T47D (cell line): ENCODE measurements around the gene MRPS9.

ENCODE experiments used
- DNase-seq, 2 experiments: peaks; one replicate each; pipeline versions ENCODE4 v3.0.0 to v3.0.0-alpha.2; 2011 to 2012; ENCODE audit warnings: low read depth in 1 of 2, low spot score in 1 of 2
- JUND ChIP-seq: IDR thresholded peaks from 2 replicates; pipeline ENCODE4 v1.6.1; 2012; ENCODE audit warnings: low read depth
- in situ Hi-C: cut with HindIII; loops from 2 replicates; pipeline ENCODE4 v1.10.0; 2016; ENCODE audit warnings: low sequenced_read_pairs, low pct_unique_long_range_greater_than_20kb

Gene MRPS9

GRCh38 chr2:105135436-105135835 lies 97.6 kb downstream of the MRPS9 start:
- in situ Hi-C loops, result no loop called here
- no peak for TF ChIP-seq JUND
- DNase-seq, result no peak

- in situ Hi-C loops, result no loop called here
- DNase-seq, result no peak
These were observed 98.5 kb downstream of the MRPS9 start for GRCh38 chr2:105136394-105136793.

GRCh38 chr2:105138643-105139042 lies 100.8 kb downstream of the MRPS9 start:
- TF ChIP-seq JUND, result no peak
- in situ Hi-C loops, result no loop called here
- no peak for DNase-seq

More at GRCh38 chr2:105136394-105136793, 98.5 kb downstream of the MRPS9 start:
- TF ChIP-seq JUND, result no peak

GRCh38 chr2:105139556-105140239 lies 101.8 kb downstream of the MRPS9 start:
- no peak for TF ChIP-seq JUND
- in situ Hi-C loops, result no loop called here
- DNase-seq, result no peak

- DNase-seq, result no peak
- no peak for TF ChIP-seq JUND
- in situ Hi-C loops, result no loop called here
These were observed 102.3 kb downstream of the MRPS9 start for GRCh38 chr2:105140240-105140568.

- TF ChIP-seq JUND, result no peak
- no peak for DNase-seq
- in situ Hi-C loops, result no loop called here
These were observed 103.3 kb downstream of the MRPS9 start for GRCh38 chr2:105141099-105141614.

GRCh38 chr2:105142239-105142638 lies 104.4 kb downstream of the MRPS9 start:
- in situ Hi-C loops, result no loop called here
- TF ChIP-seq JUND, result no peak
- DNase-seq, result no peak

GRCh38 chr2:105143094-105143466 lies 105.2 kb downstream of the MRPS9 start:
- no peak for TF ChIP-seq JUND
- no peak for DNase-seq
- in situ Hi-C loops, result no loop called here

- TF ChIP-seq JUND, result no peak
- in situ Hi-C loops, result no loop called here
- DNase-seq, result peak; percentile 44 to 70
These were observed 105.7 kb downstream of the MRPS9 start for GRCh38 chr2:105143467-105144151.

- DNase-seq, result no peak
- in situ Hi-C loops, result no loop called here
- TF ChIP-seq JUND, result no peak
These were observed 106.5 kb downstream of the MRPS9 start for GRCh38 chr2:105144152-105144940.

GRCh38 chr2:105144941-105145300 lies 107.1 kb downstream of the MRPS9 start:
- in situ Hi-C loops, result no loop called here
- TF ChIP-seq JUND, result no peak
- DNase-seq, result no peak

GRCh38 chr2:105149272-105149671 lies 111.4 kb downstream of the MRPS9 start:
- DNase-seq, result no peak
- in situ Hi-C loops, result no loop called here
- no peak for TF ChIP-seq JUND
